D721Med (cell line): ENCODE measurements around the gene SORCS2.
A peak's percentile ranks its signal among the peaks of the same experiment; 100 is the strongest.

ENCODE experiments used
- DNase-seq: peaks from one replicate; pipeline ENCODE4 v3.0.0; 2011; ENCODE audit warnings: low spot score; ENCODE audit not compliant: insufficient read length
- FAIRE-seq: peaks from 2 replicates; lab custom pipeline; 2011; peaks lifted over from hg19 to GRCh38; lab: Jason Lieb, UNC
- CTCF ChIP-seq: IDR thresholded peaks from 2 replicates; pipeline ENCODE4 v1.5.1; 2012; ENCODE audit warnings: mild to moderate bottlenecking, control low read depth; ENCODE audit not compliant: insufficient read depth; ENCODE audit errors: missing control alignments

SORCS2 gene

GRCh38 chr4:7426525-7427171, 234.3 kb downstream of the SORCS2 start:
- no peak for TF ChIP-seq CTCF
- FAIRE-seq (no peak), DNase-seq (peak; percentile 6)

- DNase-seq (peak; percentile 9), FAIRE-seq (no peak)
- TF ChIP-seq CTCF: no peak
Measured at GRCh38 chr4:7427361-7427760, 235.0 kb downstream of the SORCS2 start.

- DNase-seq: no peak
- FAIRE-seq: no peak
- TF ChIP-seq CTCF: no peak
Measured at GRCh38 chr4:7427831-7428260, 235.5 kb downstream of the SORCS2 start.

- no peak for TF ChIP-seq CTCF
- DNase-seq: peak; percentile 3
- FAIRE-seq: no peak
Measured at GRCh38 chr4:7428261-7429068, 236.1 kb downstream of the SORCS2 start.

- no peak for DNase-seq
- no peak for FAIRE-seq
- TF ChIP-seq CTCF: no peak
Measured at GRCh38 chr4:7429069-7429416, 236.7 kb downstream of the SORCS2 start.

- FAIRE-seq (no peak), DNase-seq (no peak)
- no peak for TF ChIP-seq CTCF
Measured at GRCh38 chr4:7429601-7430078, 237.3 kb downstream of the SORCS2 start.
